K562 (cell line): ENCODE data around the gene GGNBP2. TPM values are rescaled to one million over a fixed set of nuclear protein-coding genes. Genes with fewer than 3 reads are reported as not detected.
A peak's percentile ranks its signal among the peaks of the same experiment; 100 is the strongest.

ENCODE experiments used
- ARID1B ChIP-seq: fragments of 450-650 bp; IDR thresholded peaks from 2 replicates; pipeline ENCODE4 v1.6.1; 2016; ENCODE audit warnings: antibody characterized with exemption, mild to moderate bottlenecking, inconsistent platforms
- CTCFL ChIP-seq: IDR thresholded peaks from 2 replicates; pipeline ENCODE4 v1.6.1; 2011; ENCODE audit warnings: borderline replicate concordance, low read depth, mild to moderate bottlenecking, moderate library complexity, low read length; ENCODE audit not compliant: insufficient read depth, poor library complexity, severe bottlenecking
- DEAF1 ChIP-seq: fragments of 450-650 bp; formaldehyde crosslinking; IDR thresholded peaks from 2 replicates; pipeline ENCODE4 v1.4.0; 2020; ENCODE audit warnings: mild to moderate bottlenecking, moderate library complexity
- NCOA1 ChIP-seq: fragments of 450-650 bp; IDR thresholded peaks from 2 replicates; pipeline ENCODE4 v1.6.1; 2016; ENCODE audit warnings: low read depth
- POLR2AphosphoS5 ChIP-seq: IDR thresholded peaks from 2 replicates; pipeline ENCODE4 v1.6.1; 2011; ENCODE audit warnings: mild to moderate bottlenecking, low read depth, low read length, moderate library complexity; ENCODE audit not compliant: control insufficient read depth, insufficient read depth
- SMAD1 ChIP-seq: fragments of 150-350 bp; IDR thresholded peaks from 2 replicates; pipeline ENCODE4 v1.6.1; 2014; ENCODE audit warnings: low read length, low read depth; ENCODE audit not compliant: partially characterized antibody
- SMC3 ChIP-seq: conservative IDR thresholded peaks from 2 replicates; pipeline ENCODE4 v1.6.1; 2011; ENCODE audit warnings: low read depth, low read length, improper control_type of control experiment; ENCODE audit not compliant: insufficient read depth
- TSC22D4 ChIP-seq: fragments of 450-650 bp; IDR thresholded peaks from 2 replicates; pipeline ENCODE4 v1.6.1; 2016; ENCODE audit warnings: missing genetic modification characterization, missing biosample characterization, control low read depth
- ZBTB7A ChIP-seq: IDR thresholded peaks from 2 replicates; pipeline ENCODE4 v1.6.1; 2011; ENCODE audit warnings: low read depth, mild to moderate bottlenecking, low read length, moderate library complexity, borderline replicate concordance; ENCODE audit not compliant: control insufficient read depth
- ZNF398 ChIP-seq: fragments of 250-450 bp; sonication (Bioruptor Pico); IDR thresholded peaks from 2 replicates; pipeline ENCODE4 v1.8.0; 2021; ENCODE audit warnings: moderate library complexity, mild to moderate bottlenecking, inconsistent platforms
- ZNF57 ChIP-seq: fragments of 450-650 bp; formaldehyde crosslinking; IDR thresholded peaks from 2 replicates; pipeline ENCODE4 v1.4.0; 2020; ENCODE audit warnings: mild to moderate bottlenecking, moderate library complexity
- ZNF740 ChIP-seq, 3 experiments: fragments of 200-800 bp in 1 of 3; sonication (Bioruptor generic) in 1 of 3; sonication (generic) in 1 of 3; formaldehyde crosslinking in 1 of 3; IDR thresholded peaks; 2 replicates each; pipeline versions ENCODE4 v1.6.1 to v1.8.0; 2016 to 2022; ENCODE audit warnings: mild to moderate bottlenecking in 2 of 3, missing compliant biosample characterization in 2 of 3, missing genetic modification characterization in 2 of 3, missing genetic modification reagents in 1 of 3
- polyA plus RNA-seq, 8 experiments: library from polyadenylated mRNA; depleted of rRNA in 4 of 8; stranded (reverse) in 5 of 8; unstranded in 3 of 8; fragments of >200 nt; fragmentation: Nextera tagmentation in 2 of 8; fragmentation: Illumina TruSeq in 1 of 8; extraction: Ambion mirVana in 2 of 8; extraction: Trizol in 1 of 8; gene quantifications; 2 replicates each; pipeline versions ENCODE4 v1.2.1 to v1.2.3, GENCODE V29; 2011 to 2014; ENCODE audit warnings: inconsistent platforms in 1 of 8, missing spikeins in 1 of 8
- total RNA-seq, 7 experiments: library from RNA; depleted of rRNA in 6 of 7; stranded (reverse); fragments of >200 nt in 6 of 7; fragmentation: Illumina TruSeq in 2 of 7; extraction: Trizol in 2 of 7; gene quantifications; 2 replicates each; pipeline versions ENCODE4 v1.2.1 to v1.2.3, GENCODE V29; 2011 to 2021; ENCODE audit warnings: low replicate concordance in 1 of 7
- TF ChIP-seq, protein P1 (sequence below), 2 experiments: fragments of 150-350 bp in 1 of 2; IDR thresholded peaks; 2 replicates each; pipeline ENCODE4 v1.6.1; 2012 to 2016; ENCODE audit warnings: low read depth in 2 of 2, low read length in 2 of 2, mild to moderate bottlenecking in 1 of 2, moderate library complexity in 1 of 2

Gene GGNBP2
- total and polyA plus RNA-seq, 9 of the 15 experiments (the other 6 are each of a cell fraction or from before 2014, with no cell fraction given) = 35.7 to 96.6 (median 64.1) TPM

- TF ChIP-seq, protein P1, sequence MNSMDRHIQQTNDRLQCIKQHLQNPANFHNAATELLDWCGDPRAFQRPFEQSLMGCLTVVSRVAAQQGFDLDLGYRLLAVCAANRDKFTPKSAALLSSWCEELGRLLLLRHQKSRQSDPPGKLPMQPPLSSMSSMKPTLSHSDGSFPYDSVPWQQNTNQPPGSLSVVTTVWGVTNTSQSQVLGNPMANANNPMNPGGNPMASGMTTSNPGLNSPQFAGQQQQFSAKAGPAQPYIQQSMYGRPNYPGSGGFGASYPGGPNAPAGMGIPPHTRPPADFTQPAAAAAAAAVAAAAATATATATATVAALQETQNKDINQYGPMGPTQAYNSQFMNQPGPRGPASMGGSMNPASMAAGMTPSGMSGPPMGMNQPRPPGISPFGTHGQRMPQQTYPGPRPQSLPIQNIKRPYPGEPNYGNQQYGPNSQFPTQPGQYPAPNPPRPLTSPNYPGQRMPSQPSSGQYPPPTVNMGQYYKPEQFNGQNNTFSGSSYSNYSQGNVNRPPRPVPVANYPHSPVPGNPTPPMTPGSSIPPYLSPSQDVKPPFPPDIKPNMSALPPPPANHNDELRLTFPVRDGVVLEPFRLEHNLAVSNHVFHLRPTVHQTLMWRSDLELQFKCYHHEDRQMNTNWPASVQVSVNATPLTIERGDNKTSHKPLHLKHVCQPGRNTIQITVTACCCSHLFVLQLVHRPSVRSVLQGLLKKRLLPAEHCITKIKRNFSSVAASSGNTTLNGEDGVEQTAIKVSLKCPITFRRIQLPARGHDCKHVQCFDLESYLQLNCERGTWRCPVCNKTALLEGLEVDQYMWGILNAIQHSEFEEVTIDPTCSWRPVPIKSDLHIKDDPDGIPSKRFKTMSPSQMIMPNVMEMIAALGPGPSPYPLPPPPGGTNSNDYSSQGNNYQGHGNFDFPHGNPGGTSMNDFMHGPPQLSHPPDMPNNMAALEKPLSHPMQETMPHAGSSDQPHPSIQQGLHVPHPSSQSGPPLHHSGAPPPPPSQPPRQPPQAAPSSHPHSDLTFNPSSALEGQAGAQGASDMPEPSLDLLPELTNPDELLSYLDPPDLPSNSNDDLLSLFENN (IDR thresholded peaks at IDR 0.05; ENCODE audit: low read depth in 2 of 2, low read length in 2 of 2) = no peak
- no peak for TF ChIP-seq ZNF398 (CRISPR knock-in tag)
- TF ChIP-seq ARID1B = no peak
- TF ChIP-seq POLR2AphosphoS5 = no peak
- TF ChIP-seq NCOA1 = no peak
- no peak for TF ChIP-seq SMAD1
- TF ChIP-seq SMC3 = peak; percentile 41
- TF ChIP-seq TSC22D4 (tag) = no peak
- TF ChIP-seq ZBTB7A = peak; percentile 82; the same call in 1 of the 2 replicates
- TF ChIP-seq DEAF1 (CRISPR knock-in tag) = peak; percentile 47; the same call in 1 of the 2 replicates
- peak; percentile 33 for TF ChIP-seq CTCFL
- peak; percentile 85 for TF ChIP-seq ZNF740 (CRISPR knock-in tag; IDR thresholded peaks at IDR 0.05)
- TF ChIP-seq ZNF740 (tag; IDR thresholded peaks at IDR 0.05) = peak in 1 of 2 experiments; percentile 93; a peak in 2 of 4 replicates
- no peak for TF ChIP-seq ZNF57 (CRISPR knock-in tag)
These were observed 58.2 kb downstream of the GGNBP2 start (continued) for GRCh38 chr17:36602924-36603384.
